HG02571 (cell line): ENCODE measurements around the gene EXOC3L4.

ENCODE experiments used
- ATAC-seq: cut with Tn5 transposase; IDR thresholded peaks from one replicate; pipeline ENCODE4 v1.9.1; 2021; ENCODE audit warnings: mild to moderate bottlenecking, moderate library complexity; ENCODE audit not compliant: unreplicated experiment

The EXOC3L4 gene

DNA sequence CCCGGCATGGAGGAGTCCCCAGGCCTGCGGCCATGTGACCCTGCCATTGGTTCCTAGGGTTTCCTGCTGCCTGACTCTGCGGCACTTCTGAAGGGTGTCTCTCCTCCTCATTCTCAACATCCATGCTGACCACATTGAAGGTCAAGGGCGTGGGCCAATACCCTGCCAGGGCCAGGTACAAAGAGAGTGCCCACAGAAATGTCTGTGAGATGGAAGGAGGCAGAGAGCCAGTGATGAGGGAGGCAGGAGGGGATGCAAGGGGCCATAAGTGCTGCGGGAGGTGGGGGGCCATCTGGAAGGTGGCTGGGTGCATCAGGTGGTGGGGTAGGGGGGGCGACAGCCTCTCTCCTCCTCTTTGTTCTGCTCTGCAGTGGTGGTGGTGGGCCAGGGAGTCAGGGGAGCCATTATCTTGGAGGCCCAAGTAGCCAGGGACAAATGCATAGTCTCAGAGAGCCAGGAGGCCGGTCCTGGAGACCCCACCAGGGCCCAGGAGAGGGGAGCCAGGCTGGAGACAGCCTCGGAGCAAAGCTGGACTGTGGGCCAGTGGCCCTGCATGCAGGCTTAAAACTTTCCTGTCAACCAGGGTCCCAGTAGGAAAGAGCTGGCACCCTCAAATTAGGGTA, 24.2 kb upstream of the EXOC3L4 start:
- ATAC-seq = no peak

DNA sequence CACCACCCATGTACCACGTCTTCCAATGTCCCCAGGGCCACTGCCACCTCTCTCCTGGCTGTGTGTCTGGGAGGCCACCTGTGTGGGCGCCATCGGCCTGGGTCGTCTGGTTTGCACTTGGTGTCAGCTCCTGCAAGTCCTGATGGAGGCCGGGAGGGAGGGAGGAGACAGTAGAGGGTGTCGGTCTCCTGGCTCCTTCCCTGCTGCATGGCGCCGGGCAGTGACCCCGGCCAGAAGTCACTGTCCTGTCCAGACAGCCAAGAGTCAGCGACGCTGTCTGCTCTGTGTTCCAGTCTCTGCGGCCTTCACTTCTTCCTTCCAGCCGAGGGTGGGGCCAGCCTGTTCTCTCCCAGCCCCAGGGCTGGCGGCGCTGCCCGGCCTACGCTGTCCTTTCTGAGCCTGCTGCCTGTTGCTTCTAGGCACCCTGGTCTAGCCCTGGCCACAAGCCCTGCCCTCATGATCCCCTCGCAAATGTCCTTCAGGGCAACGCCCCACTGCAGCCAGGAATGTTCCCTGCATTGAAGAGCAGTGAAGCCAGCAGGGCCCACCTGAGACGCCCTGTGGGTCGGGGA, 23.5 kb upstream of the EXOC3L4 start:
- ATAC-seq = no peak

DNA sequence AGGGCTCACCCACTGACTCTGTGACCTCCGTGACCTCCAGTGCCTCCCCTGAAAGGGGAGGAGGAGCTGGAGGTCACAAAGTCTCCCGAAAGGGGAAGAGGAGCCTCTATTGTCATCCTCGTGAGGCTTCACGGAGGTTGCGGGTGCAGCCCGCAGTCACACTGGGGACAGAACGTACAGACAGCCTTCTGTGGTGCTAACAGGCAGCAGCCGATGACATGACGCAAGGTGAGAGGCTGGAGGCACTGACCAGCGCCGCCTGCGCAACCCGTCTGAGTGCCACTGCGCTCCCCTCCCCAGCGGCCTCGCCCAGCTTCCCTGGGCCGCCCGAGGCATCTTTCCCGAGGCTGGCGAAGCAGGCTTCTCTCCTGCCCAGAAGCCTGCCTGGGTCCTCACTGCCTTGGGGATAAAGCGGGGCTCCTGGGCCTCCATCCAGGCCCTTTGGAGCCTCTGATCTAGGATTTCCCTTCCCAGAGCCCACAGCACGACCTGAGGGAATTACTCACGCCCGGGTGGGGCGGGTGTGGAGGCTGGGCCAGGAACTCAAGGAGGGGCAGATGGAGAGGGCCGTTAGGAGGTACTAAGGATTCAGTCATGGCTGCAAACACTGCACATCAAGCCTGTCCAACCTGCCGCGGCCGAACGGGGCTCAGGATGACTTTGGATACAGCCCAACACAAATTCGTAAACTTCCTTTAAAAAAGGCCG, 22.8 kb upstream of the EXOC3L4 start:
- ATAC-seq = no peak

DNA sequence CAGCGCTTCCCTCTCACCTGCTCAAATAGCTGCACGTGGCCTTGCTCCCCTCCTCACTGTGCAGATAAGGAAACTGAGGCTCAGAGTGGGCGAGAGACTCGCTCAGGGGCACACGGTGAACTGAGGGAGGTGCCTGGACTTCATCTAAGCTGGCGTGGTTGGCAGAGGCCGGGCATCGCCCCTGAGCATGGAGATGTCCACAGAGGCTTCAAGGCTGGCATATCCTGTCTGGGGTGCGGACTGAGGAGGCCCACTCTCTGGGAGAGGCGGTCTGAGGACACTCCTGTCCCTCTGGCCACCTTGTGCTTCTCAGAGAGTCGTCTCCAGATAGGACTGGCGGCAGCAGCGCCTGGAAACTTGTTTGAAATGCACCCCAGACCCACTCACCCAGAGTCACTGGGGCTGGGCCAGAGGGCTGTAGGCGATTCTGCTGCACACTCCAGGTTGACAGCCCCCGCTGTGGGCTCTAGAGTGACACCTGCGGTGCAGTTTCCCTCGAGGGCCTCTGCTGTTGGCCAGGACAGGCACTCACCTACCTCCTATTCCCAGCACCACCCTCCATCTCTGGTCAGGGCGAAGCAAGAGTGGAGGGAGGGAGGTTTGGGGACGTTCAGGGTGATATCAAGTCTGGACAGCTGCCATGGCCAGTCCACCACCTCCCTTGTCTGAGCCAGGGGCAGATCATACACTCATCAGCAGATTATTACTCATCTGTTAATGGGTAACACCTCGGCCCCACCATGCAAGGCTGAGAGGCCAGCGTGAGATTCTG, 21.7 kb upstream of the EXOC3L4 start:
- no peak for ATAC-seq

DNA sequence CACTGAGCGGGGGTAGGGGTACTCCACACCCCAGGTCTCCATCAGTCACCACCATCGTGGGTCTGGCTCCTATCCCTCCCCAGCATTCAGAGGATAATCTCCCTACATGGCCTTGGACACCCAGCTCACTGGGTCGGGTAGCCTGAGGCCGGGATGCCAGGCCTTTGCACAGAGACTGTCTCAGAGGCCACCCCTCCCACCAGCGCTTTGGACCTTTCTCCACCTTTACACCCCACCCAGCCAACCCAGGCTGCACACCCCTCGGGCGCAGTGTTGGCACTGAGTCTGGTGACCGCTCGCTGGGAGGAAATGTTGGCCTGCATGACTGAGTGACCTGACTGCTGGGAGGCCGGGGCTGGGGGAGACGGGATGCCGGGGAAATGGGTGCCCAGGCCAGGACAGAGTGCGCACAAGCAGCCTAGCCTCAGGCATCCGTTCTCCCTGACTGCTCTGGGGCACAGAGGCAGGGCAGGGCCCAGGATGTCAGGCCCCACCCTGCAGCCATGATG, 21.1 kb upstream of the EXOC3L4 start:
- no peak for ATAC-seq

DNA sequence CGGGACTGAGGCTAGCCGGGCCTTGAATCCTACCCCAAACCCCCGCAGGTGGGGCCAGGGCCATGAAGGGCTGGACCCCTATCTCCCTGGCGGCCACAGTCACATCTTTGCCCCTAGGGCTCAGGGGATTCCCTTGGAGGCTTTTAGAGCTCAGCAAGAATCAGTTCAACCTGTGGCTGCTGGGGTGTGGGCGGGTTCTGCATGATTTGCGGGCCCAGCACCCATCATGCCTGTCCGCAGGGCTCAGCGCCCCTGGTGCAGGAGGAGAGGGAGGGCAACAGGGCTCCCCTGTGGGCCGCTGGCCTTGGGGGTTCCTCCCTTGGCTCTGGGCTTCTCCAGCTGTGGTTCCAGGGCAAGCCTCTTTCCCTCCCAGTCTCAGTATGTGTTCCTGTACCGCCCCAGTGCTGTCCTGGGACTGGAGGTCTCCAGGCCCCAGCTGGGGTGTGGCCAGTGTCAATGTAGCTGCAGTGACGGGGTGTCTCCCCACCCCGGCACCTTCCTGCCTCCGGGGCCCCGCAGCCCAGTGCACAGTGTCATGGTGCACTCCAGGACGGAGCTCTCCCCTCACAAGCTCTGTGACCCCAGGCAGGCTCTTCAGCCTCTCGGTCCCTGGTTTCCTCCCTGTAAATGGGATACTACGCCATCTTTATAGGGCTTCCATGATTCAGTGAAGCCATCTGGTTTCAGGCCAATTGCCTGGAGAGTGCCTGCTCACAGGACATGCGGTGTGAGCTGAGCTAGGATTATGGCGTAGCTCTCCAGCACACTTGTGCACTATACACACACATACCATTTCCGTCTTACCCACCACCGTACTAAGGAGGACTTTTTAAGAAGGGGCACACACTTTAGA, 20.4 kb upstream of the EXOC3L4 start:
- ATAC-seq = no peak

DNA sequence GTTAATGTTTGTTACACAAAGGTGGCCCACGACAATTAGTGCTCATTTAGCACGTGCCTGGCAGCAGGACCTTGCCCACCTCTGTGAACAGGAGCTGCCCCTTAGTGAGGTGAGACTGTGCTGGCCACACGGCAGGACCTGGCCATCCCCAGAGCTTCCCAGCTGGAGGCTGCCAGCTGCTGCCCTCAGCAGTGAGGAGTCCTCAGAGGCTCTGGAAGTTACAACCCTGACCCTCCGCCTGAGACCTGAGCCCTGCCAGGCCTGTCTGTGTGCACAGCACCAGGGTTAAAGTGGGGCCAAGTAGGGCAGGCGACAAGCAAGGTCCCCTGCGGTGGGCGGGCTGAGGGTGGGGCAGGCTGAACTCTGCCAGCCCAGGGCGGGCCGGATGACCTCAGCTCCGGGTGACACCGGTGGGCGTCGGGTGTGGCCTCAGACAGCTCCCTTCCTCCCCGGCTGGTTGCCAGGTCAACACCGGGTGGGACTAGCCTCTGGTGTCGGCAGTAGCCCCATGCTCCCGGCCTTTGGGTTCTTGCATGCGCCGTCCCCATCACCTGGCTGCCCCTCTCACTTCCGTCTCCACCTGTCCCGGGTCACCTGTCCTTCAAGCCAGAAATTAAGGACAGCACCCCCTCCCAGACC, 19.7 kb upstream of the EXOC3L4 start:
- ATAC-seq = no peak

DNA sequence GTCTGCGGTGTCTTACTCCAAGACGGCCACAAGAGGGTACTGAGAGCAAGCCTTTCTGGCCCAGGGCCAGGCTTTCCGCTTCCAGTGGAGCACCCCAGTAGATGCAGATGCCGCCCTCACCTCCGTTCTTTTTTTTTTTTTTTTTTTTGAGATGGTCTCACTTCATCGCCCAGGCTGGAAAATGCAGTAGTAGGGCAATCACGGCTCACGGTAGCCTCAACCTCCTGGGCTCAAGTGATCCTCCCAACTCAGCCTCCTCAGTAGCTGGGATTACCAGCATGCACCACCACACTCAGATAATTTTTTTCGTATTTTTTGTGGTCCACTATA, 16.1 kb upstream of the EXOC3L4 start:
- no peak for ATAC-seq

DNA sequence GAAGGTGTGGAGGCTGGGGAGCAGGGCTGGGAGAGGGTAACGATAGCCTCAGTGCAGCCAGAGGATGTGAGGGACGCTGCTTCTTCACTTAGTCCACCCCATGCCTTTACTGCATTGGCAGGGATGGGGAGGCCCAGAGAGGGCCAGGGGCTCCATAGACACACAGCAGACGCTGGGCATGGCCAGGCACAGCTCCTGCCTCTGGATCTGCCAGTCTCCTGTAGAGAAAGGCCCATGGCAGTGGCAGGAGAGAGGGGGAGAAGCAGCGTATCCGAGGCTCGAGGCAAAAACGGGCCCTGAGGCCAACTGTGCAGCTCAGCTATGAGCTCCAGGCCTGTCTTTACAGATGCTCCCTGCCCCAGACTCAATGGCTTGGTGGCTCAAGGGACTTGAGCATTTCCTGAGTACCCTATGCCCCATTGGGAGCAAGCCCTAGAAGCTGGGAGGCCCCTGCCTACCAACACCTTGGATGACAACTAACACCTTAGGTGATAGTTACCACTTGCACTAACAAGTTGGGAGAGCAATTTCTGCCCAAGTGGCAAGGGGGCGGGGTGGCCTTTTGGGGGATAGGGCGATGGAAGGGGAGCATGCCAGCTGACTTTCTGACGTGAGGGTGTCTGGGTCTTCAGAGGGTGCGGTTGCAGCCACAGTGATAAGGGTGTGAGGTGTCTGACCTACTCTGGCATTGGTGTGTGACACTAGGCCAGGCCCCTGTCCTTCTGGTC, 15.5 kb upstream of the EXOC3L4 start:
- no peak for ATAC-seq

DNA sequence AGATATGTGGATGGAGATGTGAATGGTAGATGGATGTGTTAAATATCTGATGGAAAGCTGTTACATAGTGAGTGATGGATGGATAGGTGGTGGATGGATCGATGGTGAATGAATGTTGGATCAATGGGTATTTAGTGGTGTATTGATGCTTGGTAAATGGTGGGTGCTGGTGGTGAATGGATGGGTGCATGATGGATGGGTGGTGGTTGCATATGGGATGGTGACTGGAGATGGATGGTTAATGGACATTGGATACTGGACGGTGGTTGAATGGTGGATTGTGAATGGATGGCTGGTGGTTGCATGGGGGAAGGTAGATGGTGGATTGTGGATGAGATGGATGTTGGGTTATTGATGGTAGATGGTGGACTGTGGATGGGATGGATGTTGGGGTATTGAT, 12.6 kb upstream of the EXOC3L4 start:
- no peak for ATAC-seq

DNA sequence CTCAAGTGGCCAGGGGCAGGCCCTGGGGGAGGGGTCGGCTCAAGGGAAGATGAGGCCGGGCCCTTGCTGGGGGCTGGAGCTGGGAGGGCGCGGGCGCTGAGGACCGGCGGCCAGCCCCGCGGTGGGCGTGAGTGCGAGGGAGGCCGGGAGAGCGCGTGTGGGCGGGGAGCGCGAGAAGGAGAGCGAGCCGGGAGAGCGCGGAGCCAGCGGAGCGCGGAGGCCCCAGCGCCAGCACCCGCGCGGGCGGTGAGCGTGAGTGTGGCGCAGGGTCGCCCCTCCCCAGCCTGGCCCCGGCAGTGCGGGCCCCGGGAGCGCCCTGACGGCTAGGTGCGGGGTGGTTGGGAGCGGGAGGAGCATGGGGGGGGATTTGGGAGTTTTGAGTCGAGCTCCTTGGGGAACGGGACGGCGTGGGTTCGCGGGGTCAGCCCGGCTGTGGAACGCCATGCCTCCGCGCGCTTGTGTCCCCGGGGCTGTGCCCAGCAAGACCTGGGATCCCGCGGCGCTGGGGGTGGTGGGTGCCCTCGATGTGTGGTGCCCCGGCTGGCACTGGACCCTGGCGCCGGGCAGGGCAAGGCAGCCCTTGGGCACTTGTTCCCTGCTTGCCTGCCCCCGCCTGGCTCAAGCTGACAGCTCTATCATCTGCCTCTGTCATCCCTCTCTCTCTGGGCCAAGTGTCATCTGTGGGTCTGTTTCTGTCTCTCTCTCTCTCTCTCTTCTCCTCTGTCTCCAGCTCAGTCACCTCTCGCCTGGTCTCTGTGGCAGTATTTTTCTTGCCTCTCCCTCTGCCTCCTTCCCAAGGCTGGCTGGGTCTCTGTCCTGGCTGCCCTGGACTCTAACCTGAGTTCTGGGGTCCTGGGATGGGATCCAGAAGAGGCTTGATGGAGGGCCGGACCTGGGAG, 10.3 kb upstream of the EXOC3L4 start, which contains the start of gene LBHD2:
TSS of gene LBHD2 (plus strand) at position 190 of the 899 bp plus-strand sequence. CDS start 1,803 bp downstream, outside the sequence.
- no peak for ATAC-seq

DNA sequence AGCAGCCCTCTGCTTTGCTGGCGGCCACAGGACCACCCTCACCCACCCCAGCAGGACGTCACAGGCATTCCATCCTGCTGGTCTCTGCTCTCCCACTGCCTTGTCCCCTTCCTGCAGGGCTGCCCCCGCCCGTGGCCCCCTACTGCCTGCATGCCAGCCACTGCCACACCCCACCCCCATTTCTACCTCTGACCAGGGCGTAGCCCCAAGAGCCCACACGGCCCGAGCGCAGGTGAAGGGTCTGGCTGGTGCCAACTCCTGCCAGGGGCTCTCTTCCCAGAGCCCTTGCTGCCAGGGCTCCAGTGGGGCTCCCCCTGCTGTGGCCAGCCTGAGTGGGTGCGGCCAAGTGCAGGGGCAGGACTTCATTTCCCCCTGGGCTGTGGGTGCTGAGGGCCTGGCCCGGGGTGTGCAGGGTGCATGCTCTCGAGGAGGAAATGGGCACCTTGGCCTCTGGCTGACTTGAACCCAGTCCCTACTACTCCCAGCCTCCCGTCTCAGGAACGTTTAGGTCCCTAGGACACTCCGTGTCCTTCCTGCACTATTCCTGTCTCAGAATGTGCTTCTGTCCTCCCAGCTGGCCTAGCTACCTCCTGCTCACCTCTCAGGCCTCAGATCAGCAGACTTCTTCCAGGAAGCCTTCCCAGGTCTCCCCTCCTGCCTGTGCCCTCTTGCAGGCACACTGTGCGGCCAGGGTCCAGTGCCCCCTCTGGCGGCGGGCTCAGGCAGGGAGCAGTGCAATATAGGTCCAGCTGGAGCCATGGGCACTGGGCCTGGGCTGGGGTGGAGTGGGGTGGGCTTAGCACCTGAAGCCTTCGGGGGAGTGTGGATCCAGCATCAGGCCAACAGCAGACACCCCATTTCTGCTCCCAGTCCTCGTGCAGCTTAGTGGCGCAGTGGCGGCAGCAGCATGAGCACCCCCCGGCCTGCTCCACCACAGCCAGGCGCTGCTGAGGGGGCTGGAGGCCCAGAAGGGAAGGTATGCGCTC, 9.1 kb upstream of the EXOC3L4 start:
- ATAC-seq = no peak

DNA sequence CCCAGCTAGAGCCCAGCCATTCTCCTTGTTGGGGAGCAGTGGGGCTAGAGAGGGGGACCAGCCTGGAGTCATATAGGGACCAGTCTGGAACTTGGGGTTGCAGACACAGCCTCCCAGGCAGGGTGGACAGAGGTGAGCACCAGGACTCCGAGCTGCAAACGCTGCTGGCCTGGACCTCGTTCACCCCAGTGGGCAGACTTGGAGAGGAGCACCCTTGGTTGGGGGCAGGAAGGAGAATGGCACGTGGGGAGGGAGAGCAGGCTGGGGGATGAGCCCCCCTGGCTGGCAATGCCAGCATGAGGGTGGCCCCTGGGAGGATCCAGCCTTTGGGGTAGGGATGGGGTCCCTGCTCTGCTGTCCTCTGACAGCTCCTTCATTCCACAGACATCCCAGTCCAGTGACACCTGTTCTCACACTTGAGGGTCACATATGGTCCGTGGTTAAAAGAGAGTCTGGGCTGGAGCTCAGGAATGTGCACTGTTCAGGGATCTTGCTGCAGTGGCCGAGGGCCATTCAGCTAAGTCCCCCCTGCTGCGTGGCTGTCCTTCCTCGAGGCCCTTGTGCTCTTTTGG, 7.7 kb upstream of the EXOC3L4 start:
- no peak for ATAC-seq

DNA sequence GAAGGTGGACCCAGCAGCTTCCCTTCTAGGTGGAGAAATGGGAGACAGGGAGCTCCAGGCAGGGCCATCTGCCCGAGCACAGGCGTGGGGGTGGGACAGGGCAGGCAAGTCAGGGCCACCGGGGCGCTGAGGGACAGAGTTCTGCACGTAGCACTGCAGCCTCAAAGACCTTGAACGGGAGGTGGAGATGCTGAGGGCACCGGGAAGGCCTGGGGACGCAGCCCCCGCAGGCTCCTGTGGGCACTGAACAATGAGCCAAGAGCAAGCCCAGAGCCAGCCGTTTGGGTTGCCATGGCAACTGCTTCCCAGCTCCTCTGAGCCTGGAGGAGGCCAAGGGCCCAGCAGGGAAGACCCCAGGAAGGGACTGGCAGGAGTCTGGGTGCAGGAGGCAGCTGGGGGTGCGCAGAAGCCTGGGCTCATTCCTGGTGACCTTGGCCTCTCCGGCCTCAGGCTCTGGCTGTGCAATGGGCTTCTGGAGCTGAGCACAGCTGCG, 7.1 kb upstream of the EXOC3L4 start:
- no peak for ATAC-seq

DNA sequence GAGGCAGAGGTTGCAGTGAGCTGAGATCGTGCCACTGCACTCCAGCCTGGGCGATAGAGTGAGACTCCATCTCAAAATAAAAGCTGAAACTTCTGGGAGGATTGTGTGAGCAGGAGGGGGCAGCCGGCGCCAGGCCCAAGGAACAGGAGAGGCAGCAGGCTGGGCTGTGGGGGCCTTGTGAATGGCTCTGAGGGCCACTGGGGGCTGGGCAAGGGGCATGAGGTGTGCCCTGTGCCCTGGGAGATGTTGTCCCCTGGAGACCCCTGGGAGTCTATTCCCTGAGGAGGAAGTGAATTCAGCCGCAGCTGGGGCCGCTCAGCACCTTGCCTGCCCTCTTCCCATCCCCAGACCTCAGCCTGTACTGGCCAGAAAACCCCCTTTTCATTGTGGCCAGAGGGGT, 5.6 kb upstream of the EXOC3L4 start:
- no peak for ATAC-seq

DNA sequence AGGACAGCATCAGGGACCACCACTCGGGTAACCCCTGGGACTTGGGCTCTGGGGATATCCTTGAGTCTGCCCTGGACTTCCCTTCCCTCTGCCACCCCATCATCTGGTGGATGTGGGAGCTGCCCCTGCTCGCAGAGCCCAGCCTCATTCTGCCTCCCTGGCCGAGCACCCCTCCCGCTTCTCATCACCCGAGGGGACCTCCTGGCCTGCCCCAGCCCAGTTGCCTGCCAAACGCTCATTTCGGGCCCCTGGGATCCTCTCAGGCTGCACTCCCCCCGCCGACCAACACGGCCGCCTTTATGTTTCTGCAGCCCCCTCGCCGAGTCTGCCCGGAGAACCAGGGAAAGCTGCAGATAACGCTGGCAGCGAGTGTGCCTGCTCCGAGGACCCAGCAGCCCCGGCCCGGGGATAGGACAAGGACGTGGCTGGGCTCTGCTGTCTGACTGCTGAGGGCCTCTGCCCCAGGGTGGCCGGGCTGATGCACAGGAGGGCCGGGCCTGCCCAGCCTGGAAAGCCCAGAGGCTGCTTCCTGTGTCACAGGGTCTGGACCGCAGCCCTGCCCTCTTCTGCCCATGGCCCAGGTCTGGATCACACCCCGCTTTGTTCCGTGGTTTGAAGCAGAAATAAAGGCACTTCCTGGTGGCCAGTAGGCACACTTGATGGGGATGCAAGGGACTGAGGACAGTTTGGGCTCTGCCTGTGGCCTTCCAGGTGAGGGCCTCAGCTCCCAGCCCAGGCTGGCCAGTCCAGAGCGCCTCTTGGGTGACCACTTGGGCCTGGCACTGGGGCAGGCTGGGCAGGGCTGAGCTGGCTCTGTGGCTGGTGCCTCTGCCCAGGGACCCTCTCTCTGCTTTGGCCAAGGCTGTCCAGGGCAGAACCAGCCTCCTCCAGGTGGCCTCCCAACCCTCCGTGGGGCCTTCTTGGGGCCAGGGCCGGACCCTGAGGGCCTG, 4.9 kb upstream of the EXOC3L4 start:
- ATAC-seq = no peak
